ENCODE data around the gene TDRD15.
"Not testable (repeated sequence)": the region's sequence is repeated elsewhere in the genome, so short reads cannot be mapped to it uniquely, and the experiment has no call there.

Gene TDRD15

DNA sequence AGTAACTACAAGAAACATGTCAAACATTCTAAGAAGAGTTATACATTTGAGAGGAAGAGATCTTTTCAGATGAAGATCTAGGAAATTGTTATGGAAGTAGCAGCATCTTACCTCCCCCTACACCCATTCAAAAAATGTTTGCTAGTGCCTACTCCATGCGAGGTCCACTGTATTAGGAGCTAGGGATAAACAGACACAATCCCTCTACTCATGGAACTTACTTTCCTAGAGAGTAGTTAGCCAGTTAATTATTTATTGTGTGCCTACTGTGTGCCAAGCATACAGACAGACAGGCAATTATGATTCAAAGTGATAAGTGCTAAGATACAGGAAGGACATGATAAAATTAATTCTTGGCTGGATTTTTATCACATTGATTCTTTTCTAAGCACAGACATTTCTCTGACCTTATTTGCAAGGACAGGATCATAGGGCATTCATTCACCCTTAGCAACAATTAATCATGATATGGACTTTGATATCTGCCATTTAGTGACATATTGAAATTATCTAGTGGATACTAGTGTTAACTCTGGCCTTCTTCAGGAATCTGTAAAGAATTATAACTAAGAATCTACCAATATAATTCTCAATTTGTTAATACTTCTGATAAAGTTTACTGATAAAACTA lies 19.6 kb upstream of the TDRD15 start:
- Mint-ChIP-seq H3K27me3 (ENCODE audit: low read depth) (no peaks in the 10 kb centered on the region), H3K4me1 (ENCODE audit: low read depth) (no peaks in the 10 kb centered on the region), H3K27ac (no peak overlapping the region), H3K4me3 (no peak overlapping the region), H3K9me3 (no peaks in the 10 kb centered on the region), H3K36me3 (ENCODE audit: low read depth) (no peaks in the 10 kb centered on the region)
- DNase-seq (ENCODE audit: low spot score) = no peak

GRCh38 chr2:21111012-21111411 lies 12.8 kb upstream of the TDRD15 start:
- Mint-ChIP-seq H3K27ac (no peak overlapping the region), H3K4me1 (ENCODE audit: low read depth) (no peaks in the 10 kb centered on the region), H3K36me3 (ENCODE audit: low read depth) (no peaks in the 10 kb centered on the region), H3K4me3 (no peak overlapping the region), H3K27me3 (ENCODE audit: low read depth) (no peaks in the 10 kb centered on the region), H3K9me3 (no peaks in the 10 kb centered on the region)
- no peak for DNase-seq (ENCODE audit: low spot score)

- no peaks in the 10 kb centered on the region for H3K4me1 Mint-ChIP-seq (ENCODE audit: low read depth)
- no peaks in the 10 kb centered on the region for H3K9me3 Mint-ChIP-seq
- H3K27me3 Mint-ChIP-seq (ENCODE audit: low read depth) = peaks cover 3% of the 10 kb centered on the region
- DNase-seq (ENCODE audit: low spot score) = no peak
- no peak overlapping the region for H3K4me3 Mint-ChIP-seq
- H3K27ac Mint-ChIP-seq = no peak overlapping the region
- H3K36me3 Mint-ChIP-seq (ENCODE audit: low read depth) = no peaks in the 10 kb centered on the region
These were observed 6.1 kb upstream of the TDRD15 start for GRCh38 chr2:21117688-21118087.

GRCh38 chr2:21118302-21118920 lies 5.4 kb upstream of the TDRD15 start:
- Mint-ChIP-seq H3K27ac (no peak overlapping the region), H3K27me3 (ENCODE audit: low read depth) (peaks cover 3% of the 10 kb centered on the region), H3K4me1 (ENCODE audit: low read depth) (no peaks in the 10 kb centered on the region)

GRCh38 chr2:21131861-21132260 lies 8.1 kb downstream of the TDRD15 start:
- Mint-ChIP-seq H3K36me3 (ENCODE audit: low read depth) (no peaks in the 10 kb centered on the region), H3K27ac (no peak overlapping the region), H3K9me3 (no peaks in the 10 kb centered on the region), H3K4me3 (no peak overlapping the region), H3K27me3 (ENCODE audit: low read depth) (no peaks in the 10 kb centered on the region), H3K4me1 (ENCODE audit: low read depth) (no peaks in the 10 kb centered on the region)
- no peak for DNase-seq (ENCODE audit: low spot score)

More at GRCh38 chr2:21118302-21118920, 5.4 kb upstream of the TDRD15 start:
- H3K4me3 Mint-ChIP-seq = no peak overlapping the region
- no peaks in the 10 kb centered on the region for H3K9me3 Mint-ChIP-seq
- no peak for DNase-seq (ENCODE audit: low spot score)
- no peaks in the 10 kb centered on the region for H3K36me3 Mint-ChIP-seq (ENCODE audit: low read depth)

GRCh38 chr2:21135585-21135984 lies 11.8 kb downstream of the TDRD15 start:
- Mint-ChIP-seq H3K27ac (no peak overlapping the region), H3K27me3 (ENCODE audit: low read depth) (no peaks in the 10 kb centered on the region), H3K36me3 (ENCODE audit: low read depth) (no peaks in the 10 kb centered on the region), H3K4me3 (no peak overlapping the region), H3K9me3 (no peaks in the 10 kb centered on the region), H3K4me1 (ENCODE audit: low read depth) (no peaks in the 10 kb centered on the region)
- no peak for DNase-seq (ENCODE audit: low spot score)

DNA sequence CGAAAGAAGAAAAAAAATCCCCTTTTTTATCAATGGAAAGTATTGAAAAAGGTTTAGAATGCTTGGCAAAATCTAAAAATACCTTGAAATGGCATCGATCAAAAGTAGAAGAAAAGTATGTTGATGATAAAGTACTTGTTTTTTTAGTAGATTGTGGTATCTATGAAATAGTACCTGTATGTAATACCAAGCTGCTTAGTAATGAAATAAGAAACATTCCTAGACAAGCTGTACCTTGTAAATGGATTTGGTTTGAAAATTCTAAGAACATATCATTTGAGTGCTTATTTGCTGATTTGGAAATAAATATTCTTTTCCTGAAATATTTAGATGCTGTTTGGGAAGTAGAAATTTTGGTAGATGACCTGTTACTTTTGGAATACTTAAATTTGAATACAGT lies 18.4 kb downstream of the TDRD15 start:
- Mint-ChIP-seq H3K27me3 (ENCODE audit: low read depth) (no peaks in the 10 kb centered on the region), H3K9me3 (no peaks in the 10 kb centered on the region), H3K27ac (no peak overlapping the region), H3K4me1 (ENCODE audit: low read depth) (no peaks in the 10 kb centered on the region), H3K36me3 (ENCODE audit: low read depth) (no peaks in the 10 kb centered on the region), H3K4me3 (no peak overlapping the region)
- no peak for DNase-seq (ENCODE audit: low spot score)

- Mint-ChIP-seq H3K4me3 (no peak overlapping the region), H3K27me3 (ENCODE audit: low read depth) (no peaks in the 10 kb centered on the region), H3K4me1 (ENCODE audit: low read depth) (no peaks in the 10 kb centered on the region), H3K36me3 (ENCODE audit: low read depth) (no peaks in the 10 kb centered on the region), H3K27ac (no peak overlapping the region), H3K9me3 (no peaks in the 10 kb centered on the region)
- DNase-seq (ENCODE audit: low spot score) = no peak
These were observed 22.9 kb downstream of the TDRD15 start for GRCh38 chr2:21146638-21147037.

DNA sequence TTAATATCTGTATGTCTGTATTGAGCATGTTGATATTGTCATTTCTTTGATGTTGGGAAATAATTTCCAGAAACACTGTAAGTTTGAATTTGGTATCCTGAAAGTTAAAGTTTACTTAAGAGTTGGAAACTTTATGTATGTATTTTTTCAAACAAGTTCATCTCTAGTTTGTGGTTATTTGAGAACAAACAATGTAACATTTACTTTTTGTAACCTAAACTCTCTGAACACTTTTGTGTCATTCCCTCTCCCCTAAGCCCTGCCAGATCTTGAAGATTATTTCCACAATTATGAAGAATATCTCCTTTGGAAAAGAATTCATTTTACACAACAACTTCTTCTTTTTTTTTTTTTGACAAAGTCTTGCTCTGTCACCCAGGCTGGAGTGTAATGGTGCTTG lies 24.9 kb downstream of the TDRD15 start:
- H3K9me3 Mint-ChIP-seq = no peaks in the 10 kb centered on the region
- H3K36me3 Mint-ChIP-seq (ENCODE audit: low read depth) = no peaks in the 10 kb centered on the region
- no peaks in the 10 kb centered on the region for H3K27me3 Mint-ChIP-seq (ENCODE audit: low read depth)
- DNase-seq (ENCODE audit: low spot score) = no peak
- H3K4me3 Mint-ChIP-seq = no peak overlapping the region
- H3K27ac Mint-ChIP-seq = no peak overlapping the region
- H3K4me1 Mint-ChIP-seq (ENCODE audit: low read depth) = no peaks in the 10 kb centered on the region

DNA sequence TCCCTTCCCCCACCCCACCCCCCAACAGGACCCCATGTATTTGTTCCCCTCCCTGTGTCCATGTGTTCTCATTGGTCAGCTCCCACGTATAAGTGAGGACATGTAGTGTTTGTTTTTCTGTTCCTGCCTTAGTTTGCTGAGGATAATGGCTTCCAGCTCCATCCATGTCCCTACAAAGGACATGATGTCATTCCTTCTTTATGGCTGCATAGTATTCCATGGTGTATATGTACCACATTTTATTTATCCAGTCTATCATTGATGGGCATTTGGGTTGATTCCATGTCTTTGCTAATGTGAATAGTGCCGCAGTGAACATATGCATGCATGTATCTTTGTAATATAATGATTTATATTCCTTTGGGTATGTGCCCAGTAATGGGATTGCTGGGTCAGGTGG lies 27.5 kb downstream of the TDRD15 start:
- not testable (repeated sequence) for H3K27ac Mint-ChIP-seq; H3K27me3 Mint-ChIP-seq (ENCODE audit: low read depth); H3K4me3 Mint-ChIP-seq; H3K4me1 Mint-ChIP-seq (ENCODE audit: low read depth); DNase-seq (ENCODE audit: low spot score); H3K36me3 Mint-ChIP-seq (ENCODE audit: low read depth); H3K9me3 Mint-ChIP-seq

GRCh38 chr2:21155365-21156136 lies 31.8 kb downstream of the TDRD15 start:
- Mint-ChIP-seq H3K27ac (no peak overlapping the region), H3K4me3 (no peak overlapping the region), H3K4me1 (ENCODE audit: low read depth) (no peaks in the 10 kb centered on the region), H3K9me3 (no peaks in the 10 kb centered on the region), H3K27me3 (ENCODE audit: low read depth) (no peaks in the 10 kb centered on the region), H3K36me3 (ENCODE audit: low read depth) (no peaks in the 10 kb centered on the region)
- DNase-seq (ENCODE audit: low spot score) = no peak

GRCh38 chr2:21161122-21161521 lies 37.4 kb downstream of the TDRD15 start:
- no peaks in the 10 kb centered on the region for H3K27me3 Mint-ChIP-seq (ENCODE audit: low read depth)
- no peaks in the 10 kb centered on the region for H3K36me3 Mint-ChIP-seq (ENCODE audit: low read depth)
- H3K4me1 Mint-ChIP-seq (ENCODE audit: low read depth) = no peaks in the 10 kb centered on the region
- no peak overlapping the region for H3K4me3 Mint-ChIP-seq
- H3K27ac Mint-ChIP-seq = no peak overlapping the region
- DNase-seq (ENCODE audit: low spot score) = no peak
- H3K9me3 Mint-ChIP-seq = no peaks in the 10 kb centered on the region

GRCh38 chr2:21161832-21162614 lies 38.3 kb downstream of the TDRD15 start:
- H3K4me3 Mint-ChIP-seq = no peak overlapping the region
- H3K9me3 Mint-ChIP-seq = no peaks in the 10 kb centered on the region
- no peak overlapping the region for H3K27ac Mint-ChIP-seq
- no peaks in the 10 kb centered on the region for H3K27me3 Mint-ChIP-seq (ENCODE audit: low read depth)
- no peaks in the 10 kb centered on the region for H3K4me1 Mint-ChIP-seq (ENCODE audit: low read depth)
- H3K36me3 Mint-ChIP-seq (ENCODE audit: low read depth) = no peaks in the 10 kb centered on the region
- DNase-seq (ENCODE audit: low spot score) = no peak

- H3K36me3 Mint-ChIP-seq (ENCODE audit: low read depth) = no peaks in the 10 kb centered on the region
- no peaks in the 10 kb centered on the region for H3K9me3 Mint-ChIP-seq
- H3K27me3 Mint-ChIP-seq (ENCODE audit: low read depth) = no peaks in the 10 kb centered on the region
- no peak overlapping the region for H3K27ac Mint-ChIP-seq
- H3K4me3 Mint-ChIP-seq = no peak overlapping the region
- DNase-seq (ENCODE audit: low spot score) = no peak
- no peaks in the 10 kb centered on the region for H3K4me1 Mint-ChIP-seq (ENCODE audit: low read depth)
These were observed 38.8 kb downstream of the TDRD15 start for GRCh38 chr2:21162615-21162878.

Data from T-helper 2 cell treated with Interferon-gamma antibody and Interleukin-4, amounts not matched to agents 5 μg/mL and 100 μg/mL, for 36 hours (primary cell).